Neural cell (in vitro differentiated cells): ENCODE measurements around the gene CEACAM21. TPM values are rescaled to one million over a fixed set of nuclear protein-coding genes. Genes with fewer than 3 reads are reported as not detected.

Source experiments
- H2AFZ ChIP-seq: fragments of 200-600, 300-800 bp; sonication (generic), shearing (Covaris generic); 2 replicates; pipeline ENCODE4 v1.6.0; 2014; ENCODE audit warnings: low read depth, mild to moderate bottlenecking, antibody characterized with exemption, low read length, moderate library complexity
- H3F3A ChIP-seq: fragments of 200-600 bp; shearing (Covaris generic); 2 replicates; pipeline ENCODE4 v1.6.1; 2016; ENCODE audit warnings: mild to moderate bottlenecking, moderate library complexity, mixed read lengths, antibody characterized with exemption, low read length; ENCODE audit not compliant: insufficient read depth, poor library complexity, severe bottlenecking
- H3K27ac ChIP-seq: fragments of 200-600, 300-800 bp; sonication (generic), shearing (Covaris generic); 2 replicates; pipeline ENCODE4 v1.5.1; 2014; ENCODE audit warnings: mild to moderate bottlenecking, low read length, moderate library complexity
- H3K27me3 ChIP-seq: fragments of 300-800, 200-600 bp; sonication (generic), shearing (Covaris generic); 2 replicates; pipeline ENCODE4 v1.6.0; 2014; ENCODE audit warnings: mild to moderate bottlenecking, low read depth, low read length, moderate library complexity; ENCODE audit not compliant: insufficient read depth
- H3K36me3 ChIP-seq: fragments of 300-800, 200-600 bp; sonication (generic), shearing (Covaris generic); 2 replicates; pipeline ENCODE4 v1.5.1; 2014; ENCODE audit warnings: mild to moderate bottlenecking, antibody characterized with exemption, low read length, moderate library complexity; ENCODE audit not compliant: insufficient read depth
- H3K4me2 ChIP-seq: fragments of 300-800, 200-600 bp; sonication (generic), shearing (Covaris generic); 2 replicates; pipeline ENCODE4 v1.6.0; 2014; ENCODE audit warnings: mild to moderate bottlenecking, low read length
- H3K4me3 ChIP-seq: fragments of 300-800, 200-600 bp; sonication (generic), shearing (Covaris generic); 2 replicates; pipeline ENCODE4 v1.5.1; 2014; ENCODE audit warnings: mild to moderate bottlenecking, low read length, moderate library complexity
- H3K79me2 ChIP-seq: fragments of 200-600 bp; shearing (Covaris generic); replicated peaks from 2 replicates; pipeline ENCODE4 v1.6.0; 2014; ENCODE audit warnings: mild to moderate bottlenecking, low read length, moderate library complexity; ENCODE audit not compliant: insufficient read depth
- H3K9ac ChIP-seq: fragments of 300-800, 200-600 bp; sonication (generic), shearing (Covaris generic); 2 replicates; pipeline ENCODE4 v1.6.1; 2016; ENCODE audit warnings: mild to moderate bottlenecking, low read length, mixed read lengths
- H3K9me2 ChIP-seq: fragments of 200-600 bp; shearing (Covaris generic); 2 replicates; pipeline ENCODE4 v1.6.1; 2016; ENCODE audit warnings: mild to moderate bottlenecking, low read length, mixed read lengths; ENCODE audit not compliant: insufficient read depth
- H3K9me3 ChIP-seq: fragments of 200-600, 300-800 bp; sonication (generic), shearing (Covaris generic); 2 replicates; pipeline ENCODE4 v1.6.1; 2016; ENCODE audit warnings: mild to moderate bottlenecking, mixed run types, low read length, moderate library complexity, mixed read lengths
- H4K20me1 ChIP-seq: fragments of 200-600 bp; shearing (Covaris generic); 2 replicates; pipeline ENCODE4 v1.6.1; 2016; ENCODE audit warnings: mild to moderate bottlenecking, mixed run types; ENCODE audit not compliant: insufficient read depth
- CTCF ChIP-seq: fragments of 450-650 bp; IDR thresholded peaks from 2 replicates; pipeline ENCODE4 v1.5.1; 2014; ENCODE audit warnings: antibody characterized with exemption, mild to moderate bottlenecking, moderate library complexity; ENCODE audit not compliant: poor library complexity, severe bottlenecking
- EP300 ChIP-seq: fragments of 450-650 bp; conservative IDR thresholded peaks from 2 replicates; pipeline ENCODE4 v1.6.1; 2014; ENCODE audit warnings: antibody characterized with exemption, mild to moderate bottlenecking, moderate library complexity; ENCODE audit not compliant: poor library complexity, severe bottlenecking
- EZH2 ChIP-seq: fragments of 200-600, 300-800 bp; shearing (Covaris generic), sonication (generic); IDR thresholded peaks from 2 replicates; pipeline ENCODE4 v1.6.1; 2014; ENCODE audit warnings: antibody characterized with exemption, low read length, borderline replicate concordance, mild to moderate bottlenecking; ENCODE audit not compliant: insufficient read depth, poor library complexity, severe bottlenecking
- MXI1 ChIP-seq: fragments of 450-650 bp; conservative IDR thresholded peaks from 2 replicates; pipeline ENCODE4 v1.6.1; 2014; ENCODE audit warnings: antibody characterized with exemption, mild to moderate bottlenecking; ENCODE audit not compliant: poor library complexity, severe bottlenecking
- POLR2AphosphoS5 ChIP-seq: IDR thresholded peaks from 2 replicates; pipeline ENCODE4 v1.6.1; 2012
- RAD21 ChIP-seq: fragments of 450-650 bp; conservative IDR thresholded peaks from 2 replicates; pipeline ENCODE4 v1.6.1; 2014; ENCODE audit warnings: antibody characterized with exemption, mild to moderate bottlenecking, moderate library complexity
- SMC3 ChIP-seq: fragments of 450-650 bp; conservative IDR thresholded peaks from 2 replicates; pipeline ENCODE4 v1.6.1; 2014; ENCODE audit warnings: antibody characterized with exemption, mild to moderate bottlenecking, moderate library complexity; ENCODE audit not compliant: poor library complexity
- TAF1 ChIP-seq: IDR thresholded peaks from 2 replicates; pipeline ENCODE4 v1.6.1; 2012; ENCODE audit warnings: low read depth
- polyA plus RNA-seq: library from polyadenylated mRNA; depleted of rRNA; stranded (reverse); fragments of >200 nt; gene quantifications from 2 replicates; pipeline ENCODE4 v1.2.3, GENCODE V29; 2014
- TF ChIP-seq, protein P1 (sequence below): IDR thresholded peaks from 2 replicates; pipeline ENCODE4 v1.6.1; 2012; ENCODE audit warnings: borderline replicate concordance

CEACAM21 gene
- polyA plus RNA-seq, 1 donor from 2014 or later, result 2.9 TPM

- Histone ChIP-seq H3K27me3 (no peaks in the 10 kb centered on the region), H3K9ac (no peak overlapping the region), H2AFZ (no peak overlapping the region), H3K4me3 (no peak overlapping the region), H3F3A (no peaks in the 10 kb centered on the region), H3K27ac (no peak overlapping the region), H3K4me2 (no peak overlapping the region), H3K9me2 (no peaks in the 10 kb centered on the region), H3K79me2 (no peaks in the 10 kb centered on the region), H3K9me3 (no peaks in the 10 kb centered on the region), H3K36me3 (no peaks in the 10 kb centered on the region), H4K20me1 (no peaks in the 10 kb centered on the region)
- TF ChIP-seq RAD21 (no peak), EZH2 (no peak), POLR2AphosphoS5 (no peak), EP300 (no peak), MXI1 (no peak), TAF1 (no peak), CTCF (no peak), SMC3 (no peak)
- TF ChIP-seq, protein P1, sequence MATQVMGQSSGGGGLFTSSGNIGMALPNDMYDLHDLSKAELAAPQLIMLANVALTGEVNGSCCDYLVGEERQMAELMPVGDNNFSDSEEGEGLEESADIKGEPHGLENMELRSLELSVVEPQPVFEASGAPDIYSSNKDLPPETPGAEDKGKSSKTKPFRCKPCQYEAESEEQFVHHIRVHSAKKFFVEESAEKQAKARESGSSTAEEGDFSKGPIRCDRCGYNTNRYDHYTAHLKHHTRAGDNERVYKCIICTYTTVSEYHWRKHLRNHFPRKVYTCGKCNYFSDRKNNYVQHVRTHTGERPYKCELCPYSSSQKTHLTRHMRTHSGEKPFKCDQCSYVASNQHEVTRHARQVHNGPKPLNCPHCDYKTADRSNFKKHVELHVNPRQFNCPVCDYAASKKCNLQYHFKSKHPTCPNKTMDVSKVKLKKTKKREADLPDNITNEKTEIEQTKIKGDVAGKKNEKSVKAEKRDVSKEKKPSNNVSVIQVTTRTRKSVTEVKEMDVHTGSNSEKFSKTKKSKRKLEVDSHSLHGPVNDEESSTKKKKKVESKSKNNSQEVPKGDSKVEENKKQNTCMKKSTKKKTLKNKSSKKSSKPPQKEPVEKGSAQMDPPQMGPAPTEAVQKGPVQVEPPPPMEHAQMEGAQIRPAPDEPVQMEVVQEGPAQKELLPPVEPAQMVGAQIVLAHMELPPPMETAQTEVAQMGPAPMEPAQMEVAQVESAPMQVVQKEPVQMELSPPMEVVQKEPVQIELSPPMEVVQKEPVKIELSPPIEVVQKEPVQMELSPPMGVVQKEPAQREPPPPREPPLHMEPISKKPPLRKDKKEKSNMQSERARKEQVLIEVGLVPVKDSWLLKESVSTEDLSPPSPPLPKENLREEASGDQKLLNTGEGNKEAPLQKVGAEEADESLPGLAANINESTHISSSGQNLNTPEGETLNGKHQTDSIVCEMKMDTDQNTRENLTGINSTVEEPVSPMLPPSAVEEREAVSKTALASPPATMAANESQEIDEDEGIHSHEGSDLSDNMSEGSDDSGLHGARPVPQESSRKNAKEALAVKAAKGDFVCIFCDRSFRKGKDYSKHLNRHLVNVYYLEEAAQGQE, result no peak
Measured at GRCh38 chr19:41541990-41542584, 33.9 kb upstream of the CEACAM21 start.

- Histone ChIP-seq H3K79me2 (no peaks in the 10 kb centered on the region), H3K27me3 (no peaks in the 10 kb centered on the region), H3K4me3 (no peak overlapping the region), H3K4me2 (no peak overlapping the region), H4K20me1 (no peaks in the 10 kb centered on the region), H3K27ac (no peak overlapping the region), H2AFZ (no peak overlapping the region), H3K9me2 (no peaks in the 10 kb centered on the region), H3F3A (no peaks in the 10 kb centered on the region), H3K9ac (no peak overlapping the region), H3K36me3 (no peaks in the 10 kb centered on the region), H3K9me3 (no peaks in the 10 kb centered on the region)
- TF ChIP-seq POLR2AphosphoS5 (no peak), MXI1 (no peak), TAF1 (no peak), EZH2 (no peak), EP300 (no peak), RAD21 (no peak), CTCF (no peak), SMC3 (no peak)
- TF ChIP-seq, protein P1, result no peak
Measured at GRCh38 chr19:41542622-41543021, 33.3 kb upstream of the CEACAM21 start.
